Neural progenitor cell (in vitro differentiated cells): ENCODE data around the gene DYNC1I2.

Source experiments
- EZH2phosphoT487 ChIP-seq: fragments of 200-600 bp; sonication (generic); IDR thresholded peaks from 2 replicates; pipeline ENCODE4 v1.6.1; 2017; ENCODE audit warnings: antibody characterized with exemption
- TF ChIP-seq, protein P1 (sequence below): fragments of 200-600 bp; sonication (generic); IDR thresholded peaks from 2 replicates; pipeline ENCODE4 v1.5.1; 2017; ENCODE audit warnings: antibody characterized with exemption, mild to moderate bottlenecking

DNA sequence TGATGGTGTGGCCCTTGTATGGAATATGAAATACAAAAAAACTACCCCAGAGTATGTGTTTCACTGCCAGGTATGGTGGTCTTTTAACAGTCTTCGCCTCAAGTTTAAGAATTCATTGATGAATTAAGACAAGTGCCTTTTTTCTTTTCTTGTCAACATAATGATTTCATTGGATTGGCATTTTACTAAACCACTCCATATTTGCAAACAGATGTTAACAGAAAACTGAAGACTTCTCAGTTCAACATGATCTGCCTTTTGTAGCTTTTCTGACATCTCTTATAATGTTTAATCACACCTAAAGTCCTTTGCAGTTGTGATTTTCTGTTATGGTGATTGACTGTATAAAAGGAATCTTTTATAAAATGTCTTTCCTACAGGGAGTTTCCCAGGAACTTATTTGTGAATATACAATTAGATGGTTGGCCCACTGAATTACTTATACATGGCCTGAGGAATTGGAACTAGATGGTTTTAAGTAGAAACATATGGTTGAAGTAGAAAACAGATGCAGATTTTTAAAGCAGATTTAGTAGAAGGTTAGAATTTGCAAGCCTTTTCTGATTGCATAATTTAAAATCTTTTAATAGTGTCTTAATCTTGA lies 39.7 kb downstream of the DYNC1I2 start:
- TF ChIP-seq EZH2phosphoT487: no peak
- TF ChIP-seq, protein P1, sequence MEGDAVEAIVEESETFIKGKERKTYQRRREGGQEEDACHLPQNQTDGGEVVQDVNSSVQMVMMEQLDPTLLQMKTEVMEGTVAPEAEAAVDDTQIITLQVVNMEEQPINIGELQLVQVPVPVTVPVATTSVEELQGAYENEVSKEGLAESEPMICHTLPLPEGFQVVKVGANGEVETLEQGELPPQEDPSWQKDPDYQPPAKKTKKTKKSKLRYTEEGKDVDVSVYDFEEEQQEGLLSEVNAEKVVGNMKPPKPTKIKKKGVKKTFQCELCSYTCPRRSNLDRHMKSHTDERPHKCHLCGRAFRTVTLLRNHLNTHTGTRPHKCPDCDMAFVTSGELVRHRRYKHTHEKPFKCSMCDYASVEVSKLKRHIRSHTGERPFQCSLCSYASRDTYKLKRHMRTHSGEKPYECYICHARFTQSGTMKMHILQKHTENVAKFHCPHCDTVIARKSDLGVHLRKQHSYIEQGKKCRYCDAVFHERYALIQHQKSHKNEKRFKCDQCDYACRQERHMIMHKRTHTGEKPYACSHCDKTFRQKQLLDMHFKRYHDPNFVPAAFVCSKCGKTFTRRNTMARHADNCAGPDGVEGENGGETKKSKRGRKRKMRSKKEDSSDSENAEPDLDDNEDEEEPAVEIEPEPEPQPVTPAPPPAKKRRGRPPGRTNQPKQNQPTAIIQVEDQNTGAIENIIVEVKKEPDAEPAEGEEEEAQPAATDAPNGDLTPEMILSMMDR: no peak
